ENCODE results near the gene TMSB10.
"Not testable (repeated sequence)": the region's sequence is repeated elsewhere in the genome, so short reads cannot be mapped to it uniquely, and the experiment has no call there.

The TMSB10 gene

GRCh38 chr2:84944295-84944909, 38.9 kb downstream of the TMSB10 start:
- DNase-seq, result no peak
- no peak overlapping the region for H2BK12ac ChIP-seq (ENCODE audit: low read length)
- H2BK5ac ChIP-seq (ENCODE audit: low read depth, low read length, poor library complexity), result no peak overlapping the region
- H3K27ac ChIP-seq (ENCODE audit: low read depth, low read length), result no peak overlapping the region
- no peak overlapping the region for H3K14ac ChIP-seq (ENCODE audit: low read length)
- H2AK5ac ChIP-seq (ENCODE audit: low read length), result no peak overlapping the region
- H3K18ac ChIP-seq (ENCODE audit: low read length), result no peak overlapping the region
- no peak overlapping the region for H2AFZ ChIP-seq (ENCODE audit: insufficient read depth, low read length, poor library complexity)
- WGBS (ENCODE audit: extremely low coverage, insufficient coverage, insufficient read length), result no CpG with 5 or more reads among the region's 7 CpGs
- H4K91ac ChIP-seq (ENCODE audit: low read depth, low read length), result no peak overlapping the region
- H3K4ac ChIP-seq (ENCODE audit: low read depth, low read length), result no peak overlapping the region
- no peaks in the 10 kb centered on the region for H3K79me2 ChIP-seq (ENCODE audit: control insufficient read depth, insufficient read depth, low read length, poor library complexity)
- no peak overlapping the region for H4K8ac ChIP-seq (ENCODE audit: low read depth, low read length)
- no peak overlapping the region for H3K4me3 ChIP-seq (ENCODE audit: low read depth, low read length)
- peaks cover 6 to 10% of the 10 kb centered on the region in 2 experiments for H3K4me1 ChIP-seq (ENCODE audit: control insufficient read depth in 1 of 2, insufficient read depth in 2 of 2, low read length in 2 of 2)
- no peaks in the 10 kb centered on the region for H3K27me3 ChIP-seq (ENCODE audit: insufficient read depth, low read length)
- no peak overlapping the region for H3K23ac ChIP-seq (ENCODE audit: low read length)
- H4K12ac ChIP-seq (ENCODE audit: low read depth, low read length), result no peak overlapping the region
- no peaks in the 10 kb centered on the region for H3K9me3 ChIP-seq (ENCODE audit: insufficient read depth, low read depth, low read length)
- H3K9ac ChIP-seq (ENCODE audit: low read length), result no peak overlapping the region
- no peaks in the 10 kb centered on the region for H3K79me1 ChIP-seq (ENCODE audit: low read length)
- H3K36me3 ChIP-seq (ENCODE audit: control insufficient read depth in 1 of 2, insufficient read depth in 2 of 2, low read length in 2 of 2), result no peaks in the 10 kb centered on the region
- H2BK120ac ChIP-seq (ENCODE audit: insufficient read depth, low read length, poor library complexity), result no peak overlapping the region
- H3K4me2 ChIP-seq (ENCODE audit: low read length), result no peak overlapping the region

- H3K9ac ChIP-seq (ENCODE audit: low read length); H3K4me3 ChIP-seq (ENCODE audit: low read depth, low read length); H3K4me2 ChIP-seq (ENCODE audit: low read length); H3K18ac ChIP-seq (ENCODE audit: low read length); H3K4ac ChIP-seq (ENCODE audit: low read depth, low read length); H2AK5ac ChIP-seq (ENCODE audit: low read length); H3K14ac ChIP-seq (ENCODE audit: low read length); H3K79me1 ChIP-seq (ENCODE audit: low read length); H4K12ac ChIP-seq (ENCODE audit: low read depth, low read length); H3K27me3 ChIP-seq (ENCODE audit: insufficient read depth, low read length); H3K9me3 ChIP-seq (ENCODE audit: insufficient read depth, low read depth, low read length); H3K36me3 ChIP-seq (ENCODE audit: control insufficient read depth in 1 of 2, insufficient read depth in 2 of 2, low read length in 2 of 2); H3K23ac ChIP-seq (ENCODE audit: low read length); H2AFZ ChIP-seq (ENCODE audit: insufficient read depth, low read length, poor library complexity); H3K79me2 ChIP-seq (ENCODE audit: control insufficient read depth, insufficient read depth, low read length, poor library complexity); H3K27ac ChIP-seq (ENCODE audit: low read depth, low read length); H4K8ac ChIP-seq (ENCODE audit: low read depth, low read length); H2BK120ac ChIP-seq (ENCODE audit: insufficient read depth, low read length, poor library complexity); H2BK12ac ChIP-seq (ENCODE audit: low read length); H4K91ac ChIP-seq (ENCODE audit: low read depth, low read length); H2BK5ac ChIP-seq (ENCODE audit: low read depth, low read length, poor library complexity); DNase-seq: not testable (repeated sequence)
- peaks cover 6 to 10% of the 10 kb centered on the region in 2 experiments for H3K4me1 ChIP-seq (ENCODE audit: control insufficient read depth in 1 of 2, insufficient read depth in 2 of 2, low read length in 2 of 2)
- no CpG with 5 or more reads among the region's 3 CpGs for WGBS (ENCODE audit: extremely low coverage, insufficient coverage, insufficient read length)
Observed at GRCh38 chr2:84945838-84946203, 40.4 kb downstream of the TMSB10 start.

- Histone ChIP-seq H2BK12ac (ENCODE audit: low read length) (peak overlapping the region; percentile 34), H2AK5ac (ENCODE audit: low read length) (no peak overlapping the region), H3K4me3 (ENCODE audit: low read depth, low read length) (no peak overlapping the region), H3K4me1 (ENCODE audit: control insufficient read depth in 1 of 2, insufficient read depth in 2 of 2, low read length in 2 of 2) (peaks cover 6 to 10% of the 10 kb centered on the region in 2 experiments), H2BK5ac (ENCODE audit: low read depth, low read length, poor library complexity) (no peak overlapping the region), H3K27ac (ENCODE audit: low read depth, low read length) (peak overlapping the region; percentile 24), H3K4ac (ENCODE audit: low read depth, low read length) (no peak overlapping the region), H3K27me3 (ENCODE audit: insufficient read depth, low read length) (no peaks in the 10 kb centered on the region), H4K8ac (ENCODE audit: low read depth, low read length) (peak overlapping the region; percentile 46), H3K23ac (ENCODE audit: low read length) (no peak overlapping the region), H3K79me2 (ENCODE audit: control insufficient read depth, insufficient read depth, low read length, poor library complexity) (no peaks in the 10 kb centered on the region), H3K4me2 (ENCODE audit: low read length) (no peak overlapping the region), H3K79me1 (ENCODE audit: low read length) (no peaks in the 10 kb centered on the region), H3K18ac (ENCODE audit: low read length) (no peak overlapping the region), H3K9me3 (ENCODE audit: insufficient read depth, low read depth, low read length) (no peaks in the 10 kb centered on the region), H3K9ac (ENCODE audit: low read length) (no peak overlapping the region), H2BK120ac (ENCODE audit: insufficient read depth, low read length, poor library complexity) (no peak overlapping the region), H4K91ac (ENCODE audit: low read depth, low read length) (no peak overlapping the region), H3K36me3 (ENCODE audit: control insufficient read depth in 1 of 2, insufficient read depth in 2 of 2, low read length in 2 of 2) (no peaks in the 10 kb centered on the region), H2AFZ (ENCODE audit: insufficient read depth, low read length, poor library complexity) (peak overlapping the region; percentile 3), H3K14ac (ENCODE audit: low read length) (no peak overlapping the region), H4K12ac (ENCODE audit: low read depth, low read length) (no peak overlapping the region)
- WGBS (ENCODE audit: extremely low coverage, insufficient coverage, insufficient read length), result no CpG with 5 or more reads among the region's 12 CpGs
- DNase-seq, result peak; percentile 69 to 84
Observed at GRCh38 chr2:84946204-84947009, 41.0 kb downstream of the TMSB10 start.

GRCh38 chr2:84947010-84947593, 41.6 kb downstream of the TMSB10 start:
- H3K4me3 ChIP-seq (ENCODE audit: low read depth, low read length), result no peak overlapping the region
- no peak overlapping the region for H3K4ac ChIP-seq (ENCODE audit: low read depth, low read length)
- no peak overlapping the region for H3K9ac ChIP-seq (ENCODE audit: low read length)
- DNase-seq, result no peak
- no peak overlapping the region for H4K12ac ChIP-seq (ENCODE audit: low read depth, low read length)
- no peak overlapping the region for H2BK5ac ChIP-seq (ENCODE audit: low read depth, low read length, poor library complexity)
- H3K79me2 ChIP-seq (ENCODE audit: control insufficient read depth, insufficient read depth, low read length, poor library complexity), result no peaks in the 10 kb centered on the region
- no peak overlapping the region for H2AFZ ChIP-seq (ENCODE audit: insufficient read depth, low read length, poor library complexity)
- no peak overlapping the region for H3K23ac ChIP-seq (ENCODE audit: low read length)
- peak overlapping the region; percentile 34 for H2BK12ac ChIP-seq (ENCODE audit: low read length)
- no peaks in the 10 kb centered on the region for H3K79me1 ChIP-seq (ENCODE audit: low read length)
- H3K36me3 ChIP-seq (ENCODE audit: control insufficient read depth in 1 of 2, insufficient read depth in 2 of 2, low read length in 2 of 2), result no peaks in the 10 kb centered on the region
- no peak overlapping the region for H3K27ac ChIP-seq (ENCODE audit: low read depth, low read length)
- H3K27me3 ChIP-seq (ENCODE audit: insufficient read depth, low read length), result no peaks in the 10 kb centered on the region
- H4K8ac ChIP-seq (ENCODE audit: low read depth, low read length), result peak overlapping the region; percentile 46
- H3K4me1 ChIP-seq (ENCODE audit: control insufficient read depth in 1 of 2, insufficient read depth in 2 of 2, low read length in 2 of 2), result peaks cover 6 to 10% of the 10 kb centered on the region in 2 experiments
- H4K91ac ChIP-seq (ENCODE audit: low read depth, low read length), result peak overlapping the region; percentile 31
- no peak overlapping the region for H3K18ac ChIP-seq (ENCODE audit: low read length)
- no peak overlapping the region for H3K14ac ChIP-seq (ENCODE audit: low read length)
- H3K4me2 ChIP-seq (ENCODE audit: low read length), result no peak overlapping the region
- no peaks in the 10 kb centered on the region for H3K9me3 ChIP-seq (ENCODE audit: insufficient read depth, low read depth, low read length)
- H2BK120ac ChIP-seq (ENCODE audit: insufficient read depth, low read length, poor library complexity), result no peak overlapping the region
- 100% methylated on average over 1 of the region's 10 CpGs for WGBS (ENCODE audit: extremely low coverage, insufficient coverage, insufficient read length)
- no peak overlapping the region for H2AK5ac ChIP-seq (ENCODE audit: low read length)
